ENCODE results near the gene UHRF2.

UHRF2 gene

DNA sequence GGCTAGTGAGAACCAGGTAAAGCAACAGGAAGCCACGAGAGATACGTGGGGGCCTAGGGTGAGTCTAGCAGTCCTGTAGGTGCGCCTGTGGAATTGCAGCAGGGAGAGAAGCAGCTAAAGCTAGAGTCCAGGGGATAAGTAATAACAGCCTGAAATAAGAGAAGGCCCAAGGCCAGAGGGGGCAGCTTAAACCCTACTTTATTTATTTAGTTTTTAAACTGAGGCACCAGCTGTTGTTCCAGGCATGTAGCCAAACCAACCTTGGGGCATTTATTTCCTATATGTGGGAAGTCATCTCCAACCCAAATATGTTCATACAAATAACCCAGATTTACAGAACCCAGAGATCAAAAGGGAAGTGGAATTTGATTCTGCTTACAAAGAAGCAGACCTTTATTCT, 139.0 kb downstream of the UHRF2 start:
- no peak overlapping the region for H3K4me3 Mint-ChIP-seq

DNA sequence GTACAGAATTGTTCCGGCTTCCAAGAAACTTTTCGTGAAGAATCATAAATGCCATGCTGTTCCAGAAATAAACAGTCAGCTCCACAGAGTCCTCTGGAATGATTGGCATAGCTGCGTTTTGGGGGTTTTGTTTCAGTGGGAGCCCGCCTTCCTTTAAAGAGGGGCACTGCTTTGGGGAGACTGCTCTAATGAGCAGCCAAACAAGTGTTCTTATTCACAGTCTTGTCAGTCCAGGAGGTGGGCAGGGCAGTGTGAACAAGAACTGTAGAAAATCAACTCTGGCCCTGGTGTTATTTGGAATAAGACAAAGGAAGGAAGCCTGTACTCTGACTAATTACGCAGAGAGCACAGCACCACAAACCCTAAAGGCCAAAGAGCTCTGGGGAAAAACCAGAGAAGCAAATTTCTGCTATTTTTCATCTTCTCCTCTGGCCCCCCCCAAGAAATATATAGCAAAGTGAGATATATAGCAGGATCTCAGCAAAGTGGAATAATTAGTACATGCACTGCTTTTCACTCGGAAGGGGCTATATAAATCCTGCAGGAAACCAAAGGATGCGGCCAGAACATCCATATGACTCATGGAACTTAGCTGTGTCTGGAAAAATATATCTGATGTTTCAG, 139.6 kb downstream of the UHRF2 start:
- Mint-ChIP-seq H3K9me3 (no peaks in the 10 kb centered on the region), H3K27me3 (no peaks in the 10 kb centered on the region), H3K27ac (no peak overlapping the region), H3K36me3 (no peaks in the 10 kb centered on the region), H3K4me1 (no peaks in the 10 kb centered on the region), H3K4me3 (no peak overlapping the region)

More for the DNA sequence above, 139.0 kb downstream of the UHRF2 start:
- Mint-ChIP-seq H3K4me1 (no peaks in the 10 kb centered on the region), H3K36me3 (no peaks in the 10 kb centered on the region), H3K9me3 (no peaks in the 10 kb centered on the region), H3K27me3 (no peaks in the 10 kb centered on the region), H3K27ac (no peak overlapping the region)

DNA sequence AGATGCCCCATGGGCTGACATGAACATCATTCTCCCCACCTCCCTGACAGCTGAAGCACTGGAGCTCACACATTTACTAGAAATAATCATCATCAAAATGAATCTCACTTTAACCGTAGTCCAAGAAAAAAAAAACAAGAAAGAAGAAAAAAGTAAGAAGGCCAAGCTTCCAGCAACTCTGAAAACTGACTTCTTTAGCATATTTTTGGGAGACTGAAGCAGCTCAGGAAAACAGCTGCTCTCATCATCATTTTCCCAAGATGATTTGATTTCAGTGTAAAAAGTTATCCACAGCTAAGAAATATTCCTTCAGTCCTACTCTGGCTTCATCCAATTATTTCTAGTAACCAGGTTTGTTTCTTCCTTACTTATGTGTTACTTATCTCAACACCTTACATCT, 140.9 kb downstream of the UHRF2 start:
- no peaks in the 10 kb centered on the region for H3K9me3 Mint-ChIP-seq
- H3K4me3 Mint-ChIP-seq: no peak overlapping the region
- no peaks in the 10 kb centered on the region for H3K27me3 Mint-ChIP-seq
- no peaks in the 10 kb centered on the region for H3K36me3 Mint-ChIP-seq
- H3K27ac Mint-ChIP-seq: no peak overlapping the region
- no peaks in the 10 kb centered on the region for H3K4me1 Mint-ChIP-seq
